HL-60 (cell line): Measurements from ENCODE around the gene HNRNPC.
"Not testable (repeated sequence)": the region's sequence is repeated elsewhere in the genome, so short reads cannot be mapped to it uniquely, and the experiment has no call there.

Experiments used
- DNase-seq, 2 experiments: peaks; one replicate each; pipeline ENCODE4 v3.0.0-alpha.2; 2010 to 2020; ENCODE audit warnings: low read depth in 1 of 2, low spot score in 1 of 2
- H3K27ac ChIP-seq: fragments of 250-450 bp; sonication (Bioruptor Pico); replicated peaks from 2 replicates; pipeline ENCODE4 v1.5.1; 2020; ENCODE audit warnings: mild to moderate bottlenecking, moderate library complexity
- H3K27me3 ChIP-seq: fragments of 250-450 bp; sonication (Bioruptor Pico); 2 replicates; pipeline ENCODE4 v1.5.1; 2021; ENCODE audit warnings: mild to moderate bottlenecking, moderate library complexity; ENCODE audit not compliant: insufficient read depth, poor library complexity, severe bottlenecking
- H3K4me3 ChIP-seq: replicated peaks from 2 replicates; pipeline ENCODE4 v1.5.1; 2011; ENCODE audit warnings: mild to moderate bottlenecking, control low read depth, low read length; ENCODE audit not compliant: insufficient read depth
- CTCF ChIP-seq: IDR thresholded peaks from one replicate; pipeline ENCODE4 v1.5.1; 2011; ENCODE audit warnings: low read length, control low read depth, inconsistent platforms; ENCODE audit not compliant: insufficient read depth
- GABPA ChIP-seq: IDR thresholded peaks from 2 replicates; pipeline ENCODE4 v1.6.1; 2012; ENCODE audit warnings: low read depth
- POLR2AphosphoS5 ChIP-seq: IDR thresholded peaks from 2 replicates; pipeline ENCODE4 v1.6.1; 2012; ENCODE audit warnings: low read depth
- REST ChIP-seq: IDR thresholded peaks from 2 replicates; pipeline ENCODE4 v1.6.1; 2012; ENCODE audit warnings: low read depth; ENCODE audit not compliant: insufficient replicate concordance
- SPI1 ChIP-seq: IDR thresholded peaks from 2 replicates; pipeline ENCODE4 v1.6.1; 2012; ENCODE audit warnings: low read depth, mild to moderate bottlenecking, borderline replicate concordance

Gene HNRNPC

GRCh38 chr14:21298358-21298757, 29.1 kb upstream of the HNRNPC start:
- Histone ChIP-seq H3K27ac (no peak overlapping the region), H3K27me3 (peaks cover 4% of the 10 kb centered on the region), H3K4me3 (no peak overlapping the region)
- TF ChIP-seq POLR2AphosphoS5 = no peak
- no peak for TF ChIP-seq REST
- TF ChIP-seq CTCF = no peak
- TF ChIP-seq SPI1 = no peak
- no peak for TF ChIP-seq GABPA
- no peak for DNase-seq

GRCh38 chr14:21294026-21294425, 24.8 kb upstream of the HNRNPC start:
- not testable (repeated sequence) for H3K27me3 ChIP-seq, H3K4me3 ChIP-seq, H3K27ac ChIP-seq, DNase-seq

- H3K27me3 ChIP-seq = no peaks in the 10 kb centered on the region
- TF ChIP-seq GABPA (no peak), POLR2AphosphoS5 (no peak), REST (no peak), SPI1 (no peak), CTCF (no peak)
- no peak overlapping the region for H3K27ac ChIP-seq
- DNase-seq = no peak
- no peak overlapping the region for H3K4me3 ChIP-seq
These were observed 17.9 kb upstream of the HNRNPC start for GRCh38 chr14:21287168-21287567.

- not testable (repeated sequence) for DNase-seq, H3K4me3 ChIP-seq, H3K27ac ChIP-seq, H3K27me3 ChIP-seq
These were observed 17.3 kb upstream of the HNRNPC start for GRCh38 chr14:21286516-21286915.

- not testable (repeated sequence) for DNase-seq, H3K27me3 ChIP-seq, H3K4me3 ChIP-seq, H3K27ac ChIP-seq
These were observed 12.7 kb upstream of the HNRNPC start for GRCh38 chr14:21281917-21282316.

- no peaks in the 10 kb centered on the region for H3K27me3 ChIP-seq
- H3K27ac ChIP-seq = no peak within 1 kb of the TSS
- TF ChIP-seq POLR2AphosphoS5 (no peak), GABPA (no peak), REST (no peak)
- DNase-seq = no peak
- H3K4me3 ChIP-seq = no peak within 1 kb of the TSS
These were observed 10.5 kb upstream of the HNRNPC start, which contains the start of gene RPGRIP1 for GRCh38 chr14:21279783-21280182. RPGRIP1 (plus strand) TSS chr14:21280083; CDS start chr14:21287977, 7,894 bp downstream.
